Subcutaneous adipose tissue (tissue), 4 donors: ENCODE results near the gene HLA-DPB1. TPM values are rescaled to one million over a fixed set of nuclear protein-coding genes. Genes with fewer than 3 reads are reported as not detected.

Source experiments
- total RNA-seq, 4 donors: library from RNA; depleted of rRNA; stranded (reverse); fragments of >200 nt; gene quantifications; one replicate each; pipeline ENCODE4 v1.1.0, GENCODE V29; 2016
- TF ChIP-seq, protein P1 (sequence below): fragments of 450-650 bp; IDR thresholded peaks from one replicate; pipeline ENCODE4 v1.5.1; 2016; ENCODE audit warnings: low read depth, mild to moderate bottlenecking, control low read depth, antibody characterized with exemption, moderate library complexity

The HLA-DPB1 gene
- total RNA-seq, 4 donors from 2014 or later = 43.9 to 256 (median 83.0) TPM

DNA sequence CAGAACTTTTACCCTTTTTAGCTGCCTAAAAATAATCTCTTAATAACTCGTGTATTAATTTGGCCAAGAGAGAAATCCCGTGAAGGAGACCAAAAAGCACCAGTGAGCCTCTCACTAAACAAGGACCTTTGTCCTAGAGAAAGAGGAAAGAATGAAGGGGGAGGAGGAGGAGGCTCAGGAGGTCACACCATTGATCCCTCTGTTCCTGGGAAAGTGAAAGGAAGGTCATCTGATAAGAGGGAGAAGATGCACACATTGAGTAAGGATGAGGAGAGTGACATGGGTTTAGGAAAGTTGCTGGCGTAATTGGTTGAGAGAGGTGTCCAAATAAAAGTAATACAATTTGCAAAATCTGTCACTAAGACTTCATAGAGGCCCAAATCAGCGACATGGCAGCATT, 49.2 kb downstream of the HLA-DPB1 start:
- TF ChIP-seq, protein P1, sequence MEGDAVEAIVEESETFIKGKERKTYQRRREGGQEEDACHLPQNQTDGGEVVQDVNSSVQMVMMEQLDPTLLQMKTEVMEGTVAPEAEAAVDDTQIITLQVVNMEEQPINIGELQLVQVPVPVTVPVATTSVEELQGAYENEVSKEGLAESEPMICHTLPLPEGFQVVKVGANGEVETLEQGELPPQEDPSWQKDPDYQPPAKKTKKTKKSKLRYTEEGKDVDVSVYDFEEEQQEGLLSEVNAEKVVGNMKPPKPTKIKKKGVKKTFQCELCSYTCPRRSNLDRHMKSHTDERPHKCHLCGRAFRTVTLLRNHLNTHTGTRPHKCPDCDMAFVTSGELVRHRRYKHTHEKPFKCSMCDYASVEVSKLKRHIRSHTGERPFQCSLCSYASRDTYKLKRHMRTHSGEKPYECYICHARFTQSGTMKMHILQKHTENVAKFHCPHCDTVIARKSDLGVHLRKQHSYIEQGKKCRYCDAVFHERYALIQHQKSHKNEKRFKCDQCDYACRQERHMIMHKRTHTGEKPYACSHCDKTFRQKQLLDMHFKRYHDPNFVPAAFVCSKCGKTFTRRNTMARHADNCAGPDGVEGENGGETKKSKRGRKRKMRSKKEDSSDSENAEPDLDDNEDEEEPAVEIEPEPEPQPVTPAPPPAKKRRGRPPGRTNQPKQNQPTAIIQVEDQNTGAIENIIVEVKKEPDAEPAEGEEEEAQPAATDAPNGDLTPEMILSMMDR = no peak

DNA sequence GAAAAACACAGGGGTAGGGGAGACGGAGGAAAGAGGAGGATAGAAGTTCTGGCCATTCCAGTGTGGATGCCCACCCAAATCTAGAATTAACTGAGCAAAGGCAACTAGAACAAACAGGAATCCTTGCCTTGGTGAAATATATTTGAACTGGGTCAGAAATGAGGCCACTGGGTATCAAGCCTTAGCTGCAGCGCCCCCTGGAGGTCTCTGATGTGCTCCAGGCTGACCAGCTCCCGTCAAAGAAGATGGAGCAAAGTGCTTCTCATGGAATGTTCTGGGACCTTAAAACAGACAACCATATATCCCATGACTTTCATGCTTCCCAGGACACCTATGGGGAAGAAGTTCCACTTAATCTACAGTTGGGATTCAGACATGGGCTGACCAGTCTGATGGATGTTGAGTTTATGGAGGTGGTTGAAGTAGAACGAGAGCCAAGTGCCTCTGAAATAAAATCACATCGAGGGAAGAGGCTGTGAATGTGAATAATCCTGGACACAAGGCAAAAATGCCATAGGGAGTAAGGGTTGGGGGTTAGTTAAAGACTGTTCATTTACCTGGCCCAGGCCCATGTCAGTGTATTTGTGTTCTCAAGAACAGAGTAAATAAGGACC, 50.4 kb downstream of the HLA-DPB1 start:
- TF ChIP-seq, protein P1 = no peak

DNA sequence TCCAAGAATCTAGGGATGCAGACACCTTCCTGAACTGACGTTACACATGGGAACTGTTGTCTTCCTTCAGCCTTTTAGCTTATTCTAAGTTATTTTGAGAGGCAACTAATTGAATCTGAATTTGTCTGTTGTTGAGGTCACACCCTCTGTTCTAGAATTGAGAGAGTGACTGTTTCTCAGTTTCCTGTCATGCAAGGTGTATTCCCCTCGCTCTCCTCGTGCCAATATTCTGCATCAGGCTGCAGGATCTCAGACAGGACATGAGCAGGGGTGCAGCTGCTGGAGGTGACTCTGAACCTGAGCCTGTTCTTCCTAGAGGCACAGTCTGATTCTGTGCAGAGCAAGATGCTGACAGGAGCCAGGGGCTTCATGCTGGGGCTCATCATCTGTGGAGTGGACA, 52.5 kb downstream of the HLA-DPB1 start:
- TF ChIP-seq, protein P1 = no peak

DNA sequence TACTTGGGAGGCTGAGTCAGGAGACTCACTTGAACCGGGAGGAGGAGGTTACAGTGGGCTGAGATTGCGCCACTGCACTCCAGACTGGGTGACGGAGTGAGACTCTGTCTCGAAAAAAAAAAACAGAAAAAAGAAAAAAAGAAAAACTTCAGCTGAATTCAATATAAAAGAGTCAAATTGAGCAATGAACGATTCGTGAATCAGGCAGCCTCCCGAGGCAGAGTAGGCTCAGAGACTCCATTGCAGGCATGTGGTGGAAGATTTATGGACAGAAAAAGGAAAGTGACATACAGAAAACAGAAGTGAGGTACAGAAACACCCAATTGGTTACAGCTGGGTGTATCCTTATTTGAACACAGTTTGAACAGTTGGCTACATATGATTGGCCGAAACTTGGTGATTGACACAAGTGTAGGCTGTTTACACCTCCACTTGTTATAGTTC, 56.3 kb downstream of the HLA-DPB1 start:
- TF ChIP-seq, protein P1 = no peak

DNA sequence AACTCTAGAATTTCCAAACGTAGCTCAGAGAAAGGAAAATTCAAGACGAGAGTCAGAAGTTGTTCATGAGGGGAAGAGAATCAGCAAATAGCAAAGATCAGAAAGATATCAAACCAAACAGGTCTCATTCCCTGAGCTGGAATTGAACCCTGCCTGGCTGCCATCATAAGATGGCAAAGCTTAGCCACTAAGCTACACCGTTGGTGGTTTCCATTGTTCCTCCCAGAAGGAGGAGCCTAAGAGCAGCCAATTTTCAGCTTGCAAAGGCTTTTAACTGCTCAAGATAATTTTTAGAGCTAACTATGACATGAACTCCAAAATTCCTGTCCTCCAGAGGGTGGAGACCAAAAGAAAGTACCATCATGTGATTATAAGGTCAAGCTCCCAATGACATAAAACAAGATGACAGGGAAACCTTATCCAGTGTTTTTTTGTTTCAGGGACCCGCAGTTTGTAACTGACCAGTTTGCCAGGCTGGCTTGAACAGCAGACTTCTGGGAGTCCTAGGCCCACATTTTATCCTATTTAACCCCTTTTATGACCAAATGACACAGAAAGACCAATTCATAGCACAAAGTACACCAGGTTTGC, 60.6 kb downstream of the HLA-DPB1 start:
- TF ChIP-seq, protein P1 = no peak

Other genes with a start within 250 kb of the HLA-DPB1 start
- gene TAP2, start 237.3 kb upstream of the HLA-DPB1 start, total RNA-seq = 10 to 100 TPM in 1 of 4 donors, 1 to 10 TPM in 3; 8.4 to 35.8 (median 9.6) TPM
- 10 to 100 TPM; 20.5 to 61.4 (median 49.0) TPM for gene PSMB8, start 231.9 kb upstream of the HLA-DPB1 start, total RNA-seq
- 10 to 100 TPM; 18.3 to 76.9 (median 32.4) TPM for gene TAP1, start 222.3 kb upstream of the HLA-DPB1 start, total RNA-seq
- 10 to 100 TPM; 21.6 to 49.9 (median 30.7) TPM for gene PSMB9, start 221.8 kb upstream of the HLA-DPB1 start, total RNA-seq
- gene HLA-DMB, start 135.0 kb upstream of the HLA-DPB1 start, total RNA-seq = 100 to 1,000 TPM in 1 of 4 donors, 10 to 100 TPM in 3; 27.7 to 199 (median 36.4) TPM
- gene HLA-DMA, start 122.9 kb upstream of the HLA-DPB1 start, total RNA-seq = 100 to 1,000 TPM in 1 of 4 donors, 10 to 100 TPM in 3; 44.7 to 124 (median 69.7) TPM
- gene BRD2, start 107.4 kb upstream of the HLA-DPB1 start, total RNA-seq = 100 to 1,000 TPM in 2 of 4 donors, 10 to 100 TPM in 2; 83.0 to 154 (median 96.1) TPM
- 10 to 100 TPM in 1 of 4 donors, 1 to 10 TPM in 3; 2.1 to 10.9 (median 6.1) TPM for gene HLA-DOA, start 66.4 kb upstream of the HLA-DPB1 start, total RNA-seq
- 100 to 1,000 TPM in 3 of 4 donors, 10 to 100 TPM in 1; 38.2 to 354 (median 131) TPM for gene HLA-DPA1, start 2.3 kb upstream of the HLA-DPB1 start, total RNA-seq
- under 1 TPM in 3 of 4 donors, not detected in 1; 0.17 to 0.75 (median 0.66) TPM for gene COL11A2, start 116.5 kb downstream of the HLA-DPB1 start, total RNA-seq
- gene RXRB, start 124.7 kb downstream of the HLA-DPB1 start, total RNA-seq = 10 to 100 TPM; 17.3 to 27.7 (median 24.8) TPM
- gene SLC39A7, start 124.9 kb downstream of the HLA-DPB1 start, total RNA-seq = 10 to 100 TPM; 49.0 to 54.9 (median 52.5) TPM
- gene HSD17B8, start 128.7 kb downstream of the HLA-DPB1 start, total RNA-seq = 10 to 100 TPM in 3 of 4 donors, 1 to 10 TPM in 1; 5.1 to 22.0 (median 16.2) TPM
- 10 to 100 TPM in 2 of 4 donors, 1 to 10 TPM in 2; 7.3 to 19.0 (median 10.5) TPM for gene RING1, start 132.5 kb downstream of the HLA-DPB1 start, total RNA-seq
- gene VPS52, start 195.9 kb downstream of the HLA-DPB1 start, total RNA-seq = 10 to 100 TPM; 27.2 to 59.2 (median 32.7) TPM
- gene RPS18, start 196.1 kb downstream of the HLA-DPB1 start, total RNA-seq = 1,000 to 10,000 TPM; 2,263 to 3,298 (median 2,623) TPM
- 10 to 100 TPM in 3 of 4 donors, 1 to 10 TPM in 1; 7.3 to 20.7 (median 16.9) TPM for gene B3GALT4, start 201.1 kb downstream of the HLA-DPB1 start, total RNA-seq
- gene WDR46, start 213.2 kb downstream of the HLA-DPB1 start, total RNA-seq = 10 to 100 TPM; 40.7 to 62.9 (median 50.6) TPM
- gene PFDN6, start 213.6 kb downstream of the HLA-DPB1 start, total RNA-seq = 10 to 100 TPM; 17.1 to 31.0 (median 23.4) TPM
- 10 to 100 TPM; 16.0 to 45.8 (median 42.5) TPM for gene RGL2, start 223.0 kb downstream of the HLA-DPB1 start, total RNA-seq
- 10 to 100 TPM; 36.2 to 77.0 (median 50.5) TPM for gene TAPBP, start 238.1 kb downstream of the HLA-DPB1 start, total RNA-seq
- 10 to 100 TPM in 2 of 4 donors, 1 to 10 TPM in 2; 5.9 to 16.8 (median 9.0) TPM for gene ZBTB22, start 241.8 kb downstream of the HLA-DPB1 start, total RNA-seq
- 10 to 100 TPM; 26.3 to 47.1 (median 33.5) TPM for gene DAXX, start 247.0 kb downstream of the HLA-DPB1 start, total RNA-seq